HCT116 (cell line): ENCODE results near the gene RASSF9. TPM values are rescaled to one million over a fixed set of nuclear protein-coding genes. Genes with fewer than 3 reads are reported as not detected.

ENCODE experiments used
- ATAC-seq: fragments of 200-7000 bp; cut with Tn5 transposase; 2 replicates; pipeline ENCODE4 v1.9.1; 2020; ENCODE audit warnings: mild to moderate bottlenecking, moderate library complexity
- Bru-seq: library from RNA; stranded (reverse); fragments of 400-500 nt; gene quantifications from one replicate; lab custom pipeline; 2021; lab: Mats Ljungman, UMichigan
- BruChase-seq, 2 experiments: library from RNA; stranded (reverse); fragments of 400-500 nt; gene quantifications; one replicate each; lab custom pipeline; 2021; lab: Mats Ljungman, UMichigan
- BruUV-seq: library from RNA; stranded (reverse); fragments of 400-500 nt; replicated peaks from 2 replicates; lab custom pipeline; 2021; lab: Mats Ljungman, UMichigan
- CTCF ChIA-PET: fragments of 300-600 bp; sonication (Branson Sonifier 250); formaldehyde crosslinking; loops from one replicate; lab custom pipeline; 2021; ENCODE audit warnings: antibody characterized with exemption; lab: Charles Lee
- POLR2A ChIA-PET: fragments of 300-600, 350-600 bp; sonication (Branson Sonifier 250); formaldehyde crosslinking; loops from one replicate; lab custom pipeline; 2021; ENCODE audit warnings: antibody characterized with exemption; lab: Charles Lee
- RAD21 ChIA-PET, 2 experiments: fragments of 300-600 bp; sonication (Branson Sonifier 250); formaldehyde crosslinking; loops; one replicate each; lab custom pipeline; 2023; ENCODE audit warnings: low total read pairs in 2 of 2; ENCODE audit not compliant: uncharacterized antibody in 2 of 2, unreplicated experiment in 2 of 2, low non-redundant PET in 1 of 2; lab: Charles Lee
- DNase-seq: peaks from one replicate; pipeline ENCODE4 v3.0.0-alpha.2; 2010; ENCODE audit warnings: low read depth, low spot score
- H2AFZ ChIP-seq: fragments of 200-600 bp; shearing (Covaris generic), sonication (generic); 2 replicates; pipeline ENCODE4 v1.6.1; 2017; ENCODE audit warnings: low read depth, mixed run types, mixed read lengths, antibody characterized with exemption, low read length; ENCODE audit not compliant: poor library complexity, severe bottlenecking
- H3K27ac ChIP-seq: 2 replicates; pipeline ENCODE4 v1.5.1; 2012; ENCODE audit warnings: low read depth, low read length
- H3K27me3 ChIP-seq: fragments of 200-600 bp; sonication (generic); 2 replicates; pipeline ENCODE4 v1.6.1; 2016; ENCODE audit warnings: mixed run types, low read length, mixed read lengths; ENCODE audit not compliant: insufficient read depth
- H3K36me3 ChIP-seq, 2 experiments: fragments of 200-500 bp in 1 of 2; fragments of 200-600 bp in 1 of 2; sonication (Bioruptor generic) in 1 of 2; sonication (generic) in 1 of 2; 2 replicates each; pipeline versions ENCODE4 v1.5.1 to v1.6.1; 2014 to 2016; ENCODE audit warnings: low read length in 2 of 2, inconsistent platforms in 1 of 2, mixed read lengths in 1 of 2, mixed run types in 1 of 2; ENCODE audit not compliant: insufficient read depth in 2 of 2, control insufficient read depth in 1 of 2
- H3K4me1 ChIP-seq, 2 experiments: fragments of 200-600 bp in 1 of 2; sonication (generic) in 1 of 2; 2 replicates each; pipeline versions ENCODE4 v1.5.1 to v1.6.1; 2012 to 2017; ENCODE audit warnings: low read length in 2 of 2, inconsistent platforms in 1 of 2, mild to moderate bottlenecking in 1 of 2, mixed read lengths in 1 of 2, mixed run types in 1 of 2, moderate library complexity in 1 of 2; ENCODE audit not compliant: insufficient read depth in 2 of 2, control insufficient read depth in 1 of 2
- H3K4me2 ChIP-seq: fragments of 200-600 bp; sonication (generic); 2 replicates; pipeline ENCODE4 v1.6.1; 2017; ENCODE audit warnings: mixed run types, low read length, mixed read lengths
- H3K4me3 ChIP-seq, 2 experiments: fragments of 200-600 bp in 1 of 2; sonication (generic) in 1 of 2; replicated peaks in 1 of 2; 2 replicates each; pipeline ENCODE4 v1.5.1; 2011 to 2016; ENCODE audit warnings: low read length in 2 of 2, control low read depth in 1 of 2, low read depth in 1 of 2, mild to moderate bottlenecking in 1 of 2, mixed read lengths in 1 of 2, mixed run types in 1 of 2
- H3K79me2 ChIP-seq: fragments of 200-600 bp; sonication (generic); 2 replicates; pipeline ENCODE4 v1.6.1; 2017; ENCODE audit warnings: mild to moderate bottlenecking, mixed run types, low read length, moderate library complexity, mixed read lengths; ENCODE audit not compliant: insufficient read depth
- H3K9ac ChIP-seq: fragments of 200-600 bp; sonication (generic); 2 replicates; pipeline ENCODE4 v1.6.1; 2016; ENCODE audit warnings: low read length, mixed read lengths
- H3K9me2 ChIP-seq: fragments of 200-600 bp; sonication (generic), shearing (Covaris generic); 2 replicates; pipeline ENCODE4 v1.6.1; 2017; ENCODE audit warnings: mixed run types, mild to moderate bottlenecking, moderate library complexity; ENCODE audit not compliant: insufficient read depth
- H3K9me3 ChIP-seq, 2 experiments: fragments of 200-500 bp in 1 of 2; fragments of 200-600 bp in 1 of 2; sonication (Bioruptor generic) in 1 of 2; sonication (generic) in 1 of 2; 2 replicates each; pipeline ENCODE4 v1.6.1; 2014 to 2017; ENCODE audit warnings: low read length in 2 of 2, mixed read lengths in 2 of 2, inconsistent platforms in 1 of 2, low read depth in 1 of 2, mild to moderate bottlenecking in 1 of 2, mixed run types in 1 of 2, moderate library complexity in 1 of 2; ENCODE audit not compliant: control insufficient read depth in 1 of 2, insufficient read depth in 1 of 2
- H4K20me1 ChIP-seq: fragments of 200-600 bp; sonication (generic), shearing (Covaris generic); 2 replicates; pipeline ENCODE4 v1.6.1; 2017; ENCODE audit warnings: mixed run types, mild to moderate bottlenecking, moderate library complexity; ENCODE audit not compliant: insufficient read depth
- EZH2phosphoT487 ChIP-seq: fragments of 200-600 bp; IDR thresholded peaks from 2 replicates; pipeline ENCODE4 v1.6.1; 2018; ENCODE audit warnings: antibody characterized with exemption, borderline replicate concordance
- MAX ChIP-seq: IDR thresholded peaks from 2 replicates; pipeline ENCODE4 v1.6.1; 2012
- RAD21 ChIP-seq: IDR thresholded peaks from 2 replicates; pipeline ENCODE4 v1.6.1; 2012; ENCODE audit warnings: low read depth, mild to moderate bottlenecking
- SIN3A ChIP-seq: IDR thresholded peaks from 2 replicates; pipeline ENCODE4 v1.6.1; 2012; ENCODE audit warnings: low read depth
- TCF7L2 ChIP-seq: IDR thresholded peaks from 2 replicates; pipeline ENCODE4 v1.7.0; 2011; ENCODE audit warnings: borderline replicate concordance, inconsistent platforms; ENCODE audit not compliant: insufficient read depth, insufficient read length; ENCODE audit errors: extremely low read depth
- ZBTB33 ChIP-seq: IDR thresholded peaks from 2 replicates; pipeline ENCODE4 v1.6.1; 2011; ENCODE audit warnings: mild to moderate bottlenecking, low read length, moderate library complexity; ENCODE audit not compliant: insufficient replicate concordance; ENCODE audit errors: extremely low read depth
- ZFX ChIP-seq: fragments of 450-650 bp; IDR thresholded peaks from 2 replicates; pipeline ENCODE4 v1.6.1; 2017
- intact Hi-C: fragments of 100-400 bp; cut with micrococcal nuclease; formaldehyde crosslinking; loops from 2 replicates; pipeline ENCODE4 v1.10.0; 2022
- long read RNA-seq: library from polyadenylated mRNA; unstranded; transcript quantifications from one replicate; pipeline ENCODE4 v2.0.0, GENCODE V29; 2021; ENCODE audit not compliant: unreplicated experiment
- polyA plus RNA-seq: library from polyadenylated mRNA; unstranded; fragments of >200 nt; gene quantifications from 2 replicates; pipeline ENCODE4 v1.2.1, GENCODE V29; 2012; ENCODE audit warnings: missing spikeins
- total RNA-seq: library from RNA; stranded (reverse); gene quantifications from one replicate; pipeline ENCODE4 v1.2.1, GENCODE V29; 2021; ENCODE audit not compliant: unreplicated experiment

RASSF9 gene
- total RNA-seq, result not detected
- 0.01 TPM in 1 of 2 replicates, not detected in the other for polyA plus RNA-seq
- percentile 31 among the genes with signal in this experiment for Bru-seq, nascent RNA
- BruChase-seq, experiment 1, labeled RNA remaining after a 6-hour chase, result percentile 20 among the genes with signal in this experiment
- BruChase-seq, experiment 2, labeled RNA remaining after a 2-hour chase, result percentile 22 among the genes with signal in this experiment
- long read RNA-seq, result 0 reads

GRCh38 chr12:85836197-85837090 lies at the start of gene RASSF9:
Gene RASSF9, minus strand, starts transcription at chr12:85836409. Its CDS starts 208 bp downstream, at chr12:85836201.
- Histone ChIP-seq H3K4me3 (no peak within 1 kb of the TSS), H3K9ac (no peak within 1 kb of the TSS), H3K9me3 (no peaks in the 10 kb centered on the region), H3K4me1 (no peaks in the 10 kb centered on the region), H3K9me2 (no peaks in the 10 kb centered on the region), H3K27me3 (no peaks in the 10 kb centered on the region), H2AFZ (peak within 1 kb of the TSS; percentile 29), H3K79me2 (no peaks in the 10 kb centered on the region), H3K4me2 (0 out of 2 replicates have a peak within 1 kb of the TSS, but pooled peaks have one; percentile 3), H4K20me1 (no peaks in the 10 kb centered on the region), H3K27ac (no peak within 1 kb of the TSS), H3K36me3 (no peaks in the 10 kb centered on the region)
- DNase-seq (no peak), ATAC-seq (no peak)
- BruUV-seq, result no TSS peak
- TF ChIP-seq EZH2phosphoT487 (no peak), RAD21 (no peak), TCF7L2 (no peak), ZBTB33 (no peak), MAX (no peak), ZFX (no peak), SIN3A (no peak)
- intact Hi-C loops, result no loop called here
- POLR2A ChIA-PET, result no interaction called here
- RAD21 ChIA-PET, result no interaction called here
- CTCF ChIA-PET, result no interaction called here
